Measurements from ENCODE around the gene ST6GALNAC1. TPM values are rescaled to one million over a fixed set of nuclear protein-coding genes. Genes with fewer than 3 reads are reported as not detected.

ST6GALNAC1 gene
- total RNA-seq, 2 experiments from 2014 or later, result not detected

Other genes with a start within 250 kb of the ST6GALNAC1 start
- gene UBE2O, start 190.6 kb downstream of the ST6GALNAC1 start, total RNA-seq, result 10 to 100 TPM; 28.4 to 31.6 TPM
- gene AANAT, start 176.2 kb downstream of the ST6GALNAC1 start, total RNA-seq, result not detected
- 10 to 100 TPM; 51.4 to 52.1 TPM for gene RHBDF2, start 142.3 kb downstream of the ST6GALNAC1 start, total RNA-seq
- under 1 TPM in 1 of 2 experiments, not detected in 1; 0.40 TPM for gene CYGB, start 106.0 kb downstream of the ST6GALNAC1 start, total RNA-seq
- not detected for gene PRCD, start 103.7 kb downstream of the ST6GALNAC1 start, total RNA-seq
- not detected for gene ST6GALNAC2, start 57.9 kb downstream of the ST6GALNAC1 start, total RNA-seq
- gene MXRA7, start 67.2 kb upstream of the ST6GALNAC1 start, total RNA-seq, result 10 to 100 TPM; 12.4 to 13.3 TPM
- 10 to 100 TPM; 59.3 to 61.2 TPM for gene JMJD6, start 82.8 kb upstream of the ST6GALNAC1 start, total RNA-seq
- 10 to 100 TPM; 39.6 to 44.7 TPM for gene METTL23, start 83.1 kb upstream of the ST6GALNAC1 start, total RNA-seq
- gene SRSF2, start 93.6 kb upstream of the ST6GALNAC1 start, total RNA-seq, result 100 to 1,000 TPM; 420 to 444 TPM
- gene MFSD11, start 94.4 kb upstream of the ST6GALNAC1 start, total RNA-seq, result 10 to 100 TPM; 22.1 to 22.8 TPM
- under 1 TPM in 1 of 2 experiments, not detected in 1; 0.26 TPM for gene MGAT5B, start 224.6 kb upstream of the ST6GALNAC1 start, total RNA-seq

Measured in activated CD8-positive, alpha-beta T cell treated with anti-CD3 and anti-CD28 coated beads, Interleukin-2, amount 10 ng/mL, durations not matched to agents 7 days and 5 days (primary cell).